ENCODE data around the gene LINS1.

Gene LINS1

GRCh38 chr15:100544338-100544841, 57.6 kb downstream of the LINS1 start:
- DNase-seq: no peak

- no peak for DNase-seq
Observed at GRCh38 chr15:100542290-100542689, 59.7 kb downstream of the LINS1 start.

- no peak for DNase-seq
Observed at GRCh38 chr15:100537331-100537730, 64.7 kb downstream of the LINS1 start.

GRCh38 chr15:100536733-100537132, 65.3 kb downstream of the LINS1 start:
- no peak for DNase-seq

GRCh38 chr15:100533886-100534285, 68.1 kb downstream of the LINS1 start:
- DNase-seq: no peak

GRCh38 chr15:100531823-100532327, 70.1 kb downstream of the LINS1 start:
- DNase-seq: no peak

- no peak for DNase-seq
Observed at GRCh38 chr15:100531204-100531603, 70.8 kb downstream of the LINS1 start.

GRCh38 chr15:100529556-100529955, 72.4 kb downstream of the LINS1 start:
- no peak for DNase-seq

- DNase-seq: no peak
Observed at GRCh38 chr15:100528833-100529428, 73.1 kb downstream of the LINS1 start, which contains the start of gene CERS3. TSS of gene CERS3 (minus strand) at chr15:100528950. CDS start at chr15:100501849, 27,101 bp downstream.

GRCh38 chr15:100526027-100526481, 75.9 kb downstream of the LINS1 start:
- DNase-seq: no peak

- DNase-seq: no peak
Observed at GRCh38 chr15:100525436-100525835, 76.5 kb downstream of the LINS1 start.

- no peak for DNase-seq
Observed at GRCh38 chr15:100524326-100524725, 77.7 kb downstream of the LINS1 start.

GRCh38 chr15:100521907-100522306, 80.1 kb downstream of the LINS1 start:
- no peak for DNase-seq

- no peak for DNase-seq
Observed at GRCh38 chr15:100520132-100520921, 81.7 kb downstream of the LINS1 start.

GRCh38 chr15:100517846-100518245, 84.1 kb downstream of the LINS1 start:
- DNase-seq: no peak
